SW 1271 (cell line): ENCODE measurements around the gene CAMK4.
"Not testable (repeated sequence)": the region's sequence is repeated elsewhere in the genome, so short reads cannot be mapped to it uniquely, and the experiment has no call there.

ENCODE experiments used
- DNase-seq, 2 experiments: peaks; one replicate each; lab custom pipeline; 2025; lab: John Stamatoyannopoulos, UW

CAMK4 gene

DNA sequence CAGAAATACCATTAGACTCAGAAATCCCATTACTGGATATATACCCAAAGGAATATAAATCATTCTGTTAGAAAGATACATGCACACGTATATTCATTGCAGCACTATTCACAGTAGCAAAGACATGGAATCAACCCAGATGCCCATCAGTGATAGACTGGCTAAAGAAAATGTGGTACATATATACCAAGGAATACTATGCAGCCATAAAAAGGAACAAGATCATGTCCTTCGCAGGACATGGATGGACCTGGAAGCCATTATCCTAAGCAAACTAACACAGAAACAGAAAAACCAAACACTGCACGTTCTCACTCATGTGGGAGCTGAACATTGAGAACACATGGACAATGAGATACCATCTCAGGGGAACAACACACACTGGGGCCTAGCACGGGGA is 33.4 kb downstream of the CAMK4 start:
- not testable (repeated sequence) for DNase-seq

DNA sequence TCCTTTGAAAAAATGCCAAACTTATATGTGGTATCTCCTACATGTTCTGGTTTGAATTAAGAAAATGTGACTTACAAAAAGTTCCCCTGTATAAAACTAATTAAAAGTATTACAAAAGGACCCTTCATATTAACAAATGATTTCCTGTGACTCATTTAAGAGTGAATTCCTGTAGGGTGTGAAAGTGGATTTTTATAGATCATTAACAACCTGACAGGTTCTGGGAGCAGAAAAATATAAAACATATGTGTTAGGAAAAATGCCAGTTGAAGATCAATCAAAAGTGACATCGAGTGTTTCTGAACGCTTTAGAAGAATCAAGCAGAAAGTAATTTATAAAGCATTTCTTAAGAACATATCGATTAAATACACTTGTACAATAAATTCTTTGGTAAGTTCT is 35.5 kb downstream of the CAMK4 start:
- no peak for DNase-seq

- no peak for DNase-seq
These were observed 37.4 kb downstream of the CAMK4 start for GRCh38 chr5:111261610-111262009.

DNA sequence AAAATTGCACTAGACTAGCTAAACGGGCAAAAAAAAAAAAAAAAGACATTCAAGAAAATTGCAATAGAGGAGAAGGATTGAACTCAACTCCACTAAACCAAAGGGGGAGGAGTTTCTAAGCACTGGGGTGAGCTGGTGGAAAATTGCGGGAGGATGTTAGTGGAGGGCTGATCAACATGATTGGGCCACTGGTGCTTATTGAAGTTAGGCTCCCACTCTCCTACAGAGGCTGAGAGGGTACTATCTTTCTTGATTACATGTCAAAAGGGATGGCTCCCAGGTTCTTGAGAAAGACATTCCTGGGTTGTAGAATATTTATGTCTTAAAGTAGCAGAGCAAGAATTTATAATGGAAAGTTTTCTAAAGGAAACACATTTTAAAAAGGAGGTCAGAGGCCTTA is 38.0 kb downstream of the CAMK4 start:
- DNase-seq, result no peak

GRCh38 chr5:111262815-111263214 is 38.6 kb downstream of the CAMK4 start:
- no peak for DNase-seq

GRCh38 chr5:111266491-111266890 is 42.3 kb downstream of the CAMK4 start:
- no peak for DNase-seq

GRCh38 chr5:111268300-111268699 is 44.1 kb downstream of the CAMK4 start:
- DNase-seq, result no peak

DNA sequence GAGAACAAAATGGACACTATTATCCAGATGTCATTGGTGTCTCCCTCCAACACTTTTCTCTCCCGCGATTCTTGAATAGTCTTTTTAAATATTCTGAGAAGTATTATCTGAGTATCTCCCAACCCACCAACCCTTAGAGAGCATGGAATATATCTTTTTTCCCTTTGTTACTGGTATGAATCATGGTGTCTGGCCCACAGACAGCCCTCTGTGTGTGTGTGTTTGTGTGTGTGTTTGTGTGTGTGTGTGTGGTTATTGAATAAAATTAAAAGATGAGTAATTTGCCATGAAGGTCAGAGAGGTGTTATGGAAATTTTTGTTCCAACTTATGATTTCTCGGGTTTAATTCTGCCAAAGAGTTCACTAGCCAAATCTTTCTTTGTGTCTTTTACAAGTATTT is 47.7 kb downstream of the CAMK4 start:
- DNase-seq, result no peak

DNA sequence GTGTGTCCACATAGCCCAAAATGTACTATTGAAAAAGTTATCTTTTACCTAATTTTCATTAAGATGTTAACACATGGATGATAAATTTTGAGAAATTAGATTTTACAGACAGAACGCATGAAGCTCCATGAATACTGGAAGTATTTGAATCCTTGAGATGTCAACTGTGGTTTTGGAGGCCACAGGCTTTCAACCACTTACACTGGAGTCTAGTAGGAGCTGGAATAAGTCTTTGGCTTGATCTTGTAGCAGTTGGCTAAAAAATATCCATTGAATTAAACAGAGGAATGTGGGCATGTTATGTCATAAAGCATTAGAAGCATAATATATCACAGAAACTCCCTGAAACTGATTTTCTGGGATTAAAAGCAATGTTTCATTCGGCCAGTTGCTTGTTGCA is 52.9 kb downstream of the CAMK4 start:
- no peak for DNase-seq

DNA sequence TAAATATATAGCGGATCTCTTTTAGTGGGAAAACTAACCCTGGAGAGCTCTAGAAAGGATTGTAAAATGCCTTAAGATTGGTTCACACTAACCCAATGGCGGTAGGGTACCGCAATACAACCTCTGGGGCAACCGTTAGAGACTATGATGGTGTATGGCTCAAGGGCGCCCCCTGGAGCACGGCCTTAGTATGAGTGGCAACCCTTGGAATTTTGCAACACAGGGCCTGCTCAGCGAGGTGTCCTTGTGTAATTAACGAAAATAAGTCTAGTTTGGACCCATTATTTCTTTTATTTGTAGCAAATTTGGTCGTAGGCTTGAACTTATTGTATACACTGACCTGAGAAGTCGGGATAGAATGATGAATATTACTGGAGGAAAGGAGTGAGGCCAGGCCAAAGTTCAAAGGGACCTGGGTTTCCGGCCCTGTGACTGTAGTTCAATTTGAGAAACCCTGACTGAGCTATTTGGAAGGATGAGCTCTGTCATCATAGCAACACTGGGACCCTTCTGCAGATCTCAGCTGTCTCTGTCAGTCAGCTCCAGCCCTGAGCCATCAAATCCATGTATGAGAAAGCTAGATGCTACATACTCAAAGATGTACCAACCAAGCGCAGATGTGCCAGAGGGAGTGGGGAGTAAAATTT is 54.8 kb downstream of the CAMK4 start:
- DNase-seq, result peak in 1 of 2 experiments; percentile 55

- no peak for DNase-seq
These were observed 56.2 kb downstream of the CAMK4 start for GRCh38 chr5:111280282-111280951.

- DNase-seq, result no peak
These were observed 58.6 kb downstream of the CAMK4 start for GRCh38 chr5:111282798-111283197.

DNA sequence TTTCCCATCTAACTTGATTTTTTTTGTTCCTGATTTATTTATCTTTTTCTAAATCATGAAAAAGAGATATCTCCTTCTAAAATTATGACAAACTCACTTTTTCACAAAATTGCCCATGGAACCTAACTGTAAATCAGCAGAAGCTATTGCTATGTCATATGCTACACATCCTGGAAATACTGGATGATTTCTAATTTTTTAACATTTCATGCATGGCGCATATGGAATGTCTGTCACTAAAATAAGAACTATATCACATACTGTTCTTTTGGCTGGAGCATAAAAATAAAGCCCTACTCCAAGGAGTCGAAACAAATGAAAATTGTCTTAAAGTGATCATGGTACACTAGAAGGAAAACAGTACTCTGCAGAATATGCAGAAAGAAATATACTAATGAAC is 60.6 kb downstream of the CAMK4 start:
- no peak for DNase-seq

DNA sequence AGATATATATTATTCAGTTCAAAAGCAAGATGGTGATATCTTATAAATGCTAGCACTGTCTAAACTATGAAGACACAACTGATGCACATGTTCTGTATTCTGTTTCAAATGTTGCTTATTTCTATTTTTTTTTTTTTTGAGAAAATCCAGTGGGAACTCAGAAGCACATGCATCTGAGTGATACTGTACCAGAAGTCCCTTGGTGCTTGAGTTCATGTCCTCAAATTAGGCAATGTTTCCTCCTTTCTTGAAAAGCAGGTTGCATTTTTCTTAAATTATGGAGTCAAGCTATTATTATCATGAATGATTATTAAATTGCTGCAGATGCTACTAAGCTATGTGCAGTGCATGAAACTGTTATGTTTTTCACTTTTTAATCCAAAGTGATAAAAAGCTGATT is 70.4 kb downstream of the CAMK4 start:
- no peak for DNase-seq

GRCh38 chr5:111295649-111296048 is 71.5 kb downstream of the CAMK4 start:
- DNase-seq, result no peak

GRCh38 chr5:111296570-111296969 is 72.4 kb downstream of the CAMK4 start:
- DNase-seq, result no peak

DNA sequence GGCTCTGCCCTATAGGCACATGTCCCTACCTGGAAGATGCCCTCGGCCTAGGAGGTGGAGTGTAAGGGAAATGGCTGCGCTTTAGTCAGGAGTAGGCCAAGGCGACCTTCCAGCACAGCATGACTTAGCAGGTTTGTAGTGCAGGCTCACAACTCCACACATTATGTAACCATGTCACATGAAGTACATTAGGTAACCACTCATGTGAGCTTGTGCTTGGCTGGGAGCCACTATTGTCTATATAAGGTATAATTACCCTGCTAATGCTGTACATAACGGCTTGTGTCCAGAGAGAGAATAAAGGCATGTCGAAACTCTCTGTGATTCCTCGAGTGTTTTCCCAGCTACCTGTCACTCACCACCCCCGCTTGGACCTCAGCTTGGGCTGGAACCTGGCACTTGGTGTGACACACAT is 74.9 kb downstream of the CAMK4 start:
- no peak for DNase-seq

DNA sequence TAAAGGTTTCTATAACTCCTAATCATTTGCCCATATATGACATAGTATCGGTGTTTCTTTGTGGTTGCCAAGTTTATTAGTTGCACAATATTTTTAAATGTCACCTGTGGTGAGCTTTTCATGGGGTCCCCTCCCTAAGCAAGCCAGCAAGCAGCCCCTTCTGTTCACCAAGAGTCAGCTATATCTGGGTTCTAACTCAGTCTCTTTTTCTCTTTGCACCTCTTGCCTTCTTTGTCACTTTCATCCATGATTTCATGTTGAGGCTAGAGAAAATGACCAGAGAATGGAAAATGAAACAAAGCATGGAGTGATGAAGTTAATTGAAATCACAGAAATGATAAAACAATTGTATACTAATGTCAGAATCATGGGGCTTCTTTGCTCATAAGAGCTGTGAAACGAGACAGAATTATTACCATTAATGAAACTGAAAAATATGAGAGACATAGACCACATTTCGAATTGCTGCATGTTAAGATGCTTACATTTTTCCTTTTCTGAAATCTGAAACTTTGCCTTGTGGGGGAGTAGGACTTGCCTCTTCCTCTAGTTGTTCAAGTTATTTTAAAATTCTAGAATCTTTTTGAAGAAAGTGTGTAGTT is 75.7 kb downstream of the CAMK4 start:
- DNase-seq, result no peak

- DNase-seq, result no peak
These were observed 77.1 kb downstream of the CAMK4 start for GRCh38 chr5:111301264-111301663.

- not testable (repeated sequence) for DNase-seq
These were observed 77.9 kb downstream of the CAMK4 start for GRCh38 chr5:111302043-111302442.

- DNase-seq, result no peak
These were observed 84.8 kb downstream of the CAMK4 start for GRCh38 chr5:111308951-111309350.

GRCh38 chr5:111309384-111309783 is 85.2 kb downstream of the CAMK4 start:
- no peak for DNase-seq
